Stomach smooth muscle (tissue), 2 donors: ENCODE results near the gene RAB23.

Experiments used
- H3K27ac ChIP-seq: one replicate; pipeline ENCODE4 v1.7.0; 2013; ENCODE audit warnings: mild to moderate bottlenecking, low read length, inconsistent platforms
- H3K27me3 ChIP-seq, 2 donors: one replicate each; pipeline ENCODE4 v1.7.0; 2013; ENCODE audit warnings: low read length in 2 of 2; ENCODE audit not compliant: insufficient read depth in 2 of 2, control insufficient read depth in 1 of 2
- H3K36me3 ChIP-seq, 2 donors: one replicate each; pipeline ENCODE4 v1.7.0; 2013; ENCODE audit warnings: low read length in 2 of 2; ENCODE audit not compliant: control insufficient read depth in 2 of 2, insufficient read depth in 2 of 2
- H3K4me1 ChIP-seq: one replicate; pipeline ENCODE4 v1.7.0; 2013; ENCODE audit warnings: low read length; ENCODE audit not compliant: control insufficient read depth, insufficient read depth
- H3K4me3 ChIP-seq, 2 donors: one replicate each; pipeline ENCODE4 v1.7.0; 2013; ENCODE audit warnings: low read length in 2 of 2
- H3K9ac ChIP-seq, 2 donors: one replicate each; pipeline ENCODE4 v1.7.0; 2013; ENCODE audit warnings: low read length in 2 of 2, mild to moderate bottlenecking in 1 of 2
- H3K9me3 ChIP-seq, 2 donors: one replicate each; pipeline ENCODE4 v1.7.0; 2013; ENCODE audit warnings: low read length in 2 of 2; ENCODE audit not compliant: control insufficient read depth in 2 of 2
- donor health status: healthy.
- donor health status: Pancreatic carcinoma.

Gene RAB23

GRCh38 chr6:57180596-57180995, 41.5 kb downstream of the RAB23 start:
- Histone ChIP-seq H3K36me3 (peaks cover 19 to 26% of the 10 kb centered on the region in 2 donors), H3K4me1 (peaks cover 13% of the 10 kb centered on the region), H3K27ac (peak overlapping the region; percentile 41), H3K9ac (no peak overlapping the region), H3K9me3 (no peaks in the 10 kb centered on the region), H3K4me3 (no peak overlapping the region), H3K27me3 (no peaks in the 10 kb centered on the region)

DNA sequence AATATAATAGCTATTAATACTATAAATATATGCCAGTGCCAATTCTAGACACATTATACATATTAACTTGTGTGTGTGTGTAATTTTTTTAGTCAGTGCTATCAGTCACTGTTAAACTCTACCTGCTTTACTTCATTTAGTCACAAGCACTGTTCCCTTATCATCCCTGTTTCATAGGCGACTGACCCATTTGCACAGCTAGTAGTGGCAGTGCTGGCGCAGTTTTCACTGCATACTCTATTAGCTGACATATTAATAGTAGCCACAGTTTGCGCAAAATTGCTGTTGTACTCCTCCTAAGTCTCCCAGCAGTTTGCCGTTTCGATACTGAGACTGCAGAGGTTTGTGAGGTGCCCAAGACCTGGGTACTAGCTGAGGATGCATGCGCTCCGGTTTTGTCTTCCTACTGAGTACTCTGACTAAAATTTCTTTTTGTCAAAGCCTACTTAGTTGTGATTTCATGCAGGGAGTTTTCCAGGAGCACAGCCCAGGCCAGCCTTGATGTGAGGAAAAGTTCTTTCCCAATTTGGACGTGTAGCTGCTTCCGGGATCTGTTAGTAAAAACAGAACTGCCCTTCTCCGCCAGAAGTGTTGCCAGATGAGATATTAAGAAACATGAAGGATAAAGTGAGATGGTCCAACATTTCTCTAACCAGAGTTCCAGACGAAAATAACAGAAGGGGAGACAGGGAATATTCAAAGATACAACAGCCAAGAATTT, 44.4 kb downstream of the RAB23 start:
- Histone ChIP-seq H3K4me1 (peaks cover 17% of the 10 kb centered on the region), H3K27ac (peak overlapping the region; percentile 95), H3K9ac (peak overlapping the region; percentile 55 to 99), H3K27me3 (no peaks in the 10 kb centered on the region), H3K4me3 (peak overlapping the region; percentile 52 to 65), H3K36me3 (peaks cover 5% of the 10 kb centered on the region in 2 donors), H3K9me3 (no peaks in the 10 kb centered on the region)

DNA sequence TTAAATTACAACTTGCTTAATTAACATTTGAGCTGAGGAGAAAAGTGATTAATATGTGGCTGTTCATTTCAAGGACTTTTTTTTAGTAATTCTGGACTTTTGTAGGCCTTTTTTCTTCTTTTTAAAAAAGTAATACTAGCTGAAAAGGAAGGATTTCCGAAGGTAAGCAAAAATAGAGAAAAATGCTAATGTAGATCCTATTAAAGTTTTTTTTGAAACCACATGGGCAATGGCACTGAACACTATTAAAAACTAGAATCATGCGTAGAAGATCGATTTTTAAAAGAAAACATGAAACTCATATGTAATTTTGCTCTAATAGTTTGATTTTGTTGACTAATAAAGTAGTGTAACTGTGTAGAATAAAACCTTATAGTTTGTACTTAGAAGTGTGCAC, 47.6 kb downstream of the RAB23 start:
- H3K9me3 ChIP-seq = no peaks in the 10 kb centered on the region
- no peaks in the 10 kb centered on the region for H3K36me3 ChIP-seq
- peaks cover 17% of the 10 kb centered on the region for H3K4me1 ChIP-seq
- peak overlapping the region; percentile 96 to 99 for H3K9ac ChIP-seq
- no peaks in the 10 kb centered on the region for H3K27me3 ChIP-seq
- H3K4me3 ChIP-seq = peak overlapping the region; percentile 87 to 97
- H3K27ac ChIP-seq = peak overlapping the region; percentile 95

- Histone ChIP-seq H3K36me3 (no peaks in the 10 kb centered on the region), H3K9ac (peak overlapping the region; percentile 96 to 99), H3K27ac (peak overlapping the region; percentile 95), H3K9me3 (no peaks in the 10 kb centered on the region), H3K4me1 (peaks cover 17% of the 10 kb centered on the region), H3K4me3 (peak overlapping the region; percentile 87 to 97), H3K27me3 (no peaks in the 10 kb centered on the region)
Measured at GRCh38 chr6:57173886-57174510, 48.1 kb downstream of the RAB23 start.

DNA sequence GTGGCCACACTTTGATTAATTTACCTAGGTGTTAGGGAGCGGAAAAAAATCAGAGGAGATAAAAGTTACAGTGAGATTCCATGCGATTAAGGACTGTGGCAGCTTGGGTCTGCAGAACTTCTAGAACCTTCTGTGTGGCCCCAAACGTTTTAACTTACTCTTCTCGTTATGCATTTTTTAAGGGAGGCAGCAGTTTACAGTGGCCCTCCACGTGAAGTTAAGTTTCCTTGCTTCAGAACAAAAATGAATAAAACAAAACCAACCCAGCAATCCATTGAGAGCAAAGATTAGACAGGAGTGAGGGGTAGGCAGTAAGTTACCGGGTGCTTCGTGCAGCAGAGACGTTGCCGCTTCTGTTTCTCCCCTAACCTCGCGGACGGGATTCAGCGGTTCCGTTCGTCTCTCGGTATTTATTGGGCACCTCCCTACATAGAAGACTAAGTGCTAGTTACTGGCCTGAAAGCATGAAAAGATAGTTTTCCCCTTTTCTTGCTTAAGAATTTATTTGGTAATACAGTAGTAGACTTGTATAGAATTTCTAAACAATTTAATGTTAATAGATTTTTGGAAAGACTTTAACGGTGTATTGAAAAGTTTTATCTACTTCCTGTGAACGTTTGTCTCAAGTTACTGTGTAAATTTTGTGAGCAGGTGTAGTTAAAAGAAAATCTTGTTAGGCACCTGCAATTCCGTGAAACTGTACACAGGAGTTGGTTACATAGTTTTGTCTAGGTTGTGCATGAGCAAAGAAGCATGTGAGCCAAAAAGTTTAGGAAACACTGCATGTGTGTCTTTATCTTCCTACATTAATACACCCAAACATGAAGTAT, 48.8 kb downstream of the RAB23 start:
- Histone ChIP-seq H3K9ac (peak overlapping the region; percentile 96 to 99), H3K27me3 (no peaks in the 10 kb centered on the region), H3K27ac (peak overlapping the region; percentile 95), H3K4me1 (peaks cover 15% of the 10 kb centered on the region), H3K9me3 (no peaks in the 10 kb centered on the region), H3K4me3 (peak overlapping the region; percentile 87 to 97), H3K36me3 (no peaks in the 10 kb centered on the region)

DNA sequence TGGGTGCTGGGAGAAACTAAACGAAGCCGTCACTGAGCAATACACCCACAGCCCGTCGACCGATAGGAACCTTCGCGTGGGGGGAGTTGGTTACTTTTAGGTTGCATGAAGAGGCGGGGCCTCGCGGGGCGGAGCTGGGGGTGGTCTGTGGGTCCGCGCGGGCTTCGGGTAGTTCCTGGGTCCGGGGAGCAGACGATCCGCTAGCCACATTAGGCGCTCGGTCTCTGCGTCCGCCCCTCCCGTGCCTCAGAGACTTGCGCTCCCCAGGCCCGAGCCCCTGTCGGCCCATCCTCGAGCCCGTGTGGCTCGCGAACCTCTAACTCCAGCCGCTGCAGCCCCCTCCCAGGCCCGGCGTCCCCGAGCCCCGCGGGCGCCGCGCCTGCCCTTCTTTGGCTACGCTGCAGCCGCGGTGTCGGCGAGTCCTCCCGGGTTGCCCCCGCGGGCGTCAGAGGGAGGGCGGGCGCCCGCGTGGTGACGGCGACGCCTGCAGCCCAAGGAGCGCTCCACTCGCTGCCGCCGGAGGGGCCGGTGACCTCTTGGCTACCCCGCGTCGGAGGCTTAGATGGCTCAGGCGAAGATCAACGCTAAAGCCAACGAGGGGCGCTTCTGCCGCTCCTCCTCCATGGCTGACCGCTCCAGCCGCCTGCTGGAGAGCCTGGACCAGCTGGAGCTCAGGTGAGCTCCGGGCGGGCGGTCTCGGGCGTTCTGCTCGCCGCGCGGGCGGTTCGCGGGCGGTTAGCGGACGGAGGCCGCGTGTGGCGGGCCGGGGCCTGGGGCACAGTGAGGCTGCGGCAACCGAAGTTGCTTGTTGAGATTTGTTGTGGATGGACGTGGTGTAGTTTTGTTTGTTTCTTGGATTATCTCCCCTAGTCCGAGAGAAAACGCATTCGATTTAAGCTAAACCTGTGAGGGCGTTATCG, 49.7 kb downstream of the RAB23 start, which contains the start of gene BAG2:
Gene BAG2, plus strand, starts transcription at position 191 of the 920 bp plus-strand sequence. Its CDS starts 372 bp downstream, at position 563.
- H3K4me1 ChIP-seq = peaks cover 14% of the 10 kb centered on the region
- H3K9me3 ChIP-seq = no peaks in the 10 kb centered on the region
- peaks cover 0 to 1% of the 10 kb centered on the region in 2 donors for H3K36me3 ChIP-seq
- H3K27me3 ChIP-seq = no peaks in the 10 kb centered on the region
- peak within 1 kb of the TSS; percentile 96 to 99 for H3K9ac ChIP-seq
- peak within 1 kb of the TSS; percentile 95 for H3K27ac ChIP-seq
- H3K4me3 ChIP-seq = peak within 1 kb of the TSS; percentile 87 to 97

DNA sequence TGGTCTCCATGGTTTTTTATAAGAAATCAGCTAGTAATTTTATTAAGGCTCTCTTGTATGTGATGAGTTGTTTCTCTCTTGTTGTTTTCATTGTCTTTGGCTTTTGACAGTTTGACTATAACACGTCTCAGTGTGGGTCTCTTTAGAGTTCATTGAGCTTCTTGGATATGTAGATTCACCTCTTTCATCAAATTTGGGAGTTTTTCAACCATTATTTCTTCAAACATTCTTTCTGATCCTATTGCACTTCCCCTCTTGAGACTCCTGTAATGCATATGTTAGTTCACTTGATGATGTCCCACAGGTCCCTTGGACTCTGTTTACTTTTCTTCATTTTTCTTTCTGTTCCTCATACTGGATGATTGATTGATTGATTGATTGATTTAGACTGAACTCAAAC, 57.0 kb downstream of the RAB23 start:
- Histone ChIP-seq H3K27ac (no peak overlapping the region), H3K9me3 (peaks cover 0 to 4% of the 10 kb centered on the region in 2 donors), H3K36me3 (peaks cover 10 to 19% of the 10 kb centered on the region in 2 donors)

DNA sequence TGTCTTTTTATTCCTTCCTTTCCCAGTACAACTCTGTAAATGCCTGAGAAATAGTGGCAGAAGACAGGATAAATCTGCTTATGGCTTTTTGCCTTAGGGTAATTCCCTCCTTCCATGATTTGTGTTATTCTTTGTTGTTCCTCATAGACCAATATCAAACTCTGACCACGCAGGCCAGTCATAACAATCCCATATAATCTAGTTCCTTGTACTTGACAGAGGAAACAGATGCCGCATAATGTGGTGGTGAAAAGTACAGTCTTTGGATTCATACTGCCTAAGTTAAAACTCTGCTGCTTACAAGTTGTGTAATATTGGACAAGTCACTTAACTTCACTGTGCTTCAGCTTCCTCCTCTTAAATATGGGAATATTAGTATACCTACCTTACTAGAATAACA, 58.2 kb downstream of the RAB23 start:
- Histone ChIP-seq H3K36me3 (peaks cover 10 to 19% of the 10 kb centered on the region in 2 donors), H3K9me3 (peaks cover 0 to 4% of the 10 kb centered on the region in 2 donors), H3K27ac (no peak overlapping the region)

More for the DNA sequence above, 57.0 kb downstream of the RAB23 start:
- Histone ChIP-seq H3K4me1 (no peaks in the 10 kb centered on the region), H3K4me3 (peak overlapping the region in 1 of 2 donors; percentile 20), H3K9ac (no peak overlapping the region), H3K27me3 (no peaks in the 10 kb centered on the region)

GRCh38 chr6:57162516-57162915, 59.6 kb downstream of the RAB23 start:
- Histone ChIP-seq H3K4me1 (no peaks in the 10 kb centered on the region), H3K27me3 (no peaks in the 10 kb centered on the region), H3K27ac (no peak overlapping the region), H3K36me3 (peaks cover 10 to 19% of the 10 kb centered on the region in 2 donors), H3K4me3 (no peak overlapping the region), H3K9ac (no peak overlapping the region), H3K9me3 (peaks cover 0 to 4% of the 10 kb centered on the region in 2 donors)

More for the DNA sequence above, 58.2 kb downstream of the RAB23 start:
- no peaks in the 10 kb centered on the region for H3K27me3 ChIP-seq
- no peaks in the 10 kb centered on the region for H3K4me1 ChIP-seq
- no peak overlapping the region for H3K4me3 ChIP-seq
- no peak overlapping the region for H3K9ac ChIP-seq

DNA sequence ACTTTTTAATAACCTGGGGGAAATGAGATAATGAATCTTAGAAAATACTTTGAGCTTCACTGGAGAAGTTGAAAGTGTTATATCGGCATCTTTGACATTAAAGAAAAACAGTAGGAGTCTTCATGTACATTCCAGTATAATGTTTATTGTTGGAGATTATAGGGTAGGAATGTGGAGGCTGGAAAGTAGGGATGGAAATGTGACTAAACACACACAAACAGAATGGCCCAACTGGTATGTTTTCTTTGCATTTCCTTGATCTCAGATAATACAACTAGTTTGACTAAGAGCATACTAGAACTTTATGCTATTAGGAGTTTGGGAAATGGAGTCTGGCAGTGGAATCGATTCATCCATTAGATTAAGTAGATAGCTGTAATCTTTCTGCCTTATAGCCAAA, 60.1 kb downstream of the RAB23 start:
- Histone ChIP-seq H3K9ac (no peak overlapping the region), H3K27ac (no peak overlapping the region), H3K27me3 (no peaks in the 10 kb centered on the region), H3K4me1 (no peaks in the 10 kb centered on the region), H3K36me3 (peaks cover 7 to 19% of the 10 kb centered on the region in 2 donors), H3K4me3 (no peak overlapping the region), H3K9me3 (peaks cover 0 to 4% of the 10 kb centered on the region in 2 donors)
